GM12878 (cell line): ENCODE measurements around the gene SLC12A3. TPM values are rescaled to one million over a fixed set of nuclear protein-coding genes. Genes with fewer than 3 reads are reported as not detected.

Source experiments
- ATF7 ChIP-seq: fragments of 450-650 bp; IDR thresholded peaks from 2 replicates; pipeline ENCODE4 v1.6.1; 2016; ENCODE audit warnings: low read depth, mild to moderate bottlenecking
- EP300 ChIP-seq, 2 experiments: fragments of 150-350 bp in 1 of 2; IDR thresholded peaks; 2 replicates each; pipeline ENCODE4 v1.6.1; 2011 to 2012; ENCODE audit warnings: low read depth in 2 of 2, low read length in 2 of 2, borderline replicate concordance in 1 of 2, improper control_type of control experiment in 1 of 2, inconsistent platforms in 1 of 2; ENCODE audit not compliant: control insufficient read depth in 1 of 2
- HDAC2 ChIP-seq: fragments of 200-600 bp; sonication (generic); IDR thresholded peaks from 2 replicates; pipeline ENCODE4 v1.6.1; 2017
- HDGF ChIP-seq: fragments of 450-650 bp; IDR thresholded peaks from 2 replicates; pipeline ENCODE4 v1.6.1; 2016; ENCODE audit warnings: antibody characterized with exemption
- IKZF2 ChIP-seq, 2 experiments: fragments of 450-650 bp; IDR thresholded peaks; 2 replicates each; pipeline ENCODE4 v1.6.1; 2017; ENCODE audit warnings: mild to moderate bottlenecking in 2 of 2, moderate library complexity in 2 of 2
- MTA3 ChIP-seq: IDR thresholded peaks from 2 replicates; pipeline ENCODE4 v1.6.1; 2012; ENCODE audit warnings: low read length, inconsistent platforms, borderline replicate concordance
- MYB ChIP-seq: fragments of 150-350 bp; IDR thresholded peaks from 2 replicates; pipeline ENCODE4 v1.6.1; 2014; ENCODE audit warnings: mild to moderate bottlenecking, low read depth, low read length, borderline replicate concordance
- POLR2AphosphoS5 ChIP-seq: IDR thresholded peaks from 2 replicates; pipeline ENCODE4 v1.6.1; 2011; ENCODE audit warnings: mild to moderate bottlenecking, low read length, inconsistent platforms
- RUNX3 ChIP-seq: IDR thresholded peaks from 2 replicates; pipeline ENCODE4 v1.6.1; 2012; ENCODE audit warnings: low read length, inconsistent platforms
- SMARCA5 ChIP-seq: fragments of 450-650 bp; IDR thresholded peaks from 2 replicates; pipeline ENCODE4 v1.6.1; 2017; ENCODE audit warnings: mild to moderate bottlenecking
- STAT1 ChIP-seq: fragments of 450-650 bp; conservative IDR thresholded peaks from 2 replicates; pipeline ENCODE4 v1.6.1; 2014; ENCODE audit warnings: antibody characterized with exemption, mild to moderate bottlenecking
- TCF12 ChIP-seq: IDR thresholded peaks from 2 replicates; pipeline ENCODE4 v1.6.1; 2011; ENCODE audit warnings: low read depth, mild to moderate bottlenecking, low read length
- polyA plus RNA-seq, 11 experiments: library from polyadenylated mRNA; depleted of rRNA in 4 of 11; unstranded in 6 of 11; stranded (reverse) in 5 of 11; fragments of >200 nt; fragmentation: Nextera tagmentation in 4 of 11; fragmentation: Illumina TruSeq in 1 of 11; extraction: Ambion mirVana in 4 of 11; extraction: Trizol in 1 of 11; gene quantifications; 1 replicate in 1 of 11; 2 replicates in 10 of 11; pipeline versions ENCODE4 v1.2.1 to v1.2.3, GENCODE V29; 2011 to 2016; ENCODE audit warnings: inconsistent platforms in 2 of 11, missing spikeins in 2 of 11, low read depth in 1 of 11
- total RNA-seq, 4 experiments: library from RNA; depleted of rRNA in 3 of 4; stranded (reverse); fragments of >200 nt in 3 of 4; fragmentation: Illumina TruSeq in 1 of 4; extraction: Trizol in 1 of 4; gene quantifications; 2 replicates each; pipeline versions ENCODE4 v1.2.1 to v1.2.3, GENCODE V29; 2013 to 2021
- TF ChIP-seq, protein P1 (sequence below): fragments of 450-650 bp; formaldehyde crosslinking; IDR thresholded peaks from 2 replicates; pipeline ENCODE4 v1.4.0; 2022; ENCODE audit warnings: mild to moderate bottlenecking, moderate library complexity
- TF ChIP-seq, protein P2 (sequence below): fragments of 450-650 bp; IDR thresholded peaks from 2 replicates; pipeline ENCODE4 v1.6.1; 2018; ENCODE audit warnings: borderline replicate concordance, mild to moderate bottlenecking; ENCODE audit not compliant: partially characterized antibody
- TF ChIP-seq, protein P3 (sequence below): IDR thresholded peaks from 2 replicates; pipeline ENCODE4 v1.6.1; 2012; ENCODE audit warnings: low read depth, low read length, improper control_type of control experiment
- TF ChIP-seq, protein P4 (sequence below): fragments of 450-650 bp; IDR thresholded peaks from 2 replicates; pipeline ENCODE4 v1.6.1; 2016; ENCODE audit warnings: mild to moderate bottlenecking

Gene SLC12A3
- total and polyA plus RNA-seq, 10 of the 15 experiments (the other 5 are each of a cell fraction or from before 2014, with no cell fraction given): 0.05 to 6.3 (median 3.1) TPM

DNA sequence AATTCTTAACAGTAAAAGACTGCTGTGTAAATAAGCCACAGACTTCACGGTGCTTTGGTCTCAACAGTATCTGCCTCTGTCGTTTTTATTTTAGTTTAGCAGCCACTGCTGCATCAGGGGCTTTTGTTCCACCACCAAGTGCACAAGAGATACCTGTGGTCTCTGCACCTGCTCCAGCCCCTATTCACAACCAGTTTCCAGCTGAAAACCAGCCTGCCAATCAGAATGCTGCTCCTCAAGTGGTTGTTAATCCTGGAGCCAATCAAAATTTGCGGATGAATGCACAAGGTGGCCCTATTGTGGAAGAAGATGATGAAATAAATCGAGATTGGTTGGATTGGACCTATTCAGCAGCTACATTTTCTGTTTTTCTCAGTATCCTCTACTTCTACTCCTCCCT is 74.8 kb downstream of the SLC12A3 start (continued):
- TF ChIP-seq ATF7 (no peak), EP300 (IDR thresholded peaks at IDR 0.05; ENCODE audit: borderline replicate concordance in 1 of 2, control insufficient read depth in 1 of 2, low read depth in 2 of 2, low read length in 2 of 2) (peak in 1 of 2 experiments; percentile 51; a peak in 1 of 4 replicates), IKZF2 (IDR thresholded peaks at IDR 0.05) (no peak), MTA3 (no peak), SMARCA5 (no peak), STAT1 (no peak), MYB (no peak), HDGF (no peak), POLR2AphosphoS5 (0 out of 2 replicates have a peak, but pooled peaks have one; percentile 4), HDAC2 (no peak), TCF12 (0 out of 2 replicates have a peak, but pooled peaks have one; percentile 12), RUNX3 (peak; percentile 28; the same call in 1 of the 2 replicates)
- TF ChIP-seq, protein P1, sequence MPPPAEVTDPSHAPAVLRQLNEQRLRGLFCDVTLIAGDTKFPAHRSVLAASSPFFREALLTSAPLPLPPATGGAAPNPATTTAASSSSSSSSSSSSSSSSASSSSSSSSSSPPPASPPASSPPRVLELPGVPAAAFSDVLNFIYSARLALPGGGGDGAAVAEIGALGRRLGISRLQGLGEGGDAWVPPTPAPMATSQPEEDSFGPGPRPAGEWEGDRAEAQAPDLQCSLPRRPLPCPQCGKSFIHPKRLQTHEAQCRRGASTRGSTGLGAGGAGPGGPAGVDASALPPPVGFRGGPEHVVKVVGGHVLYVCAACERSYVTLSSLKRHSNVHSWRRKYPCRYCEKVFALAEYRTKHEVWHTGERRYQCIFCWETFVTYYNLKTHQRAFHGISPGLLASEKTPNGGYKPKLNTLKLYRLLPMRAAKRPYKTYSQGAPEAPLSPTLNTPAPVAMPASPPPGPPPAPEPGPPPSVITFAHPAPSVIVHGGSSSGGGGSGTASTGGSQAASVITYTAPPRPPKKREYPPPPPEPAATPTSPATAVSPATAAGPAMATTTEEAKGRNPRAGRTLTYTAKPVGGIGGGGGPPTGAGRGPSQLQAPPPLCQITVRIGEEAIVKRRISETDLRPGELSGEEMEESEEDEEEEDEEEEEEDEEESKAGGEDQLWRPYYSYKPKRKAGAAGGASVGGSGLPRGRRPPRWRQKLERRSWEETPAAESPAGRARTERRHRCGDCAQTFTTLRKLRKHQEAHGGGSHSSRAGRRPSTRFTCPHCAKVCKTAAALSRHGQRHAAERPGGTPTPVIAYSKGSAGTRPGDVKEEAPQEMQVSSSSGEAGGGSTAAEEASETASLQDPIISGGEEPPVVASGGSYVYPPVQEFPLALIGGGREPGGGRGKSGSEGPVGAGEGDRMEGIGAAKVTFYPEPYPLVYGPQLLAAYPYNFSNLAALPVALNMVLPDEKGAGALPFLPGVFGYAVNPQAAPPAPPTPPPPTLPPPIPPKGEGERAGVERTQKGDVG (CRISPR knock-in tag): no peak
- TF ChIP-seq, protein P2, sequence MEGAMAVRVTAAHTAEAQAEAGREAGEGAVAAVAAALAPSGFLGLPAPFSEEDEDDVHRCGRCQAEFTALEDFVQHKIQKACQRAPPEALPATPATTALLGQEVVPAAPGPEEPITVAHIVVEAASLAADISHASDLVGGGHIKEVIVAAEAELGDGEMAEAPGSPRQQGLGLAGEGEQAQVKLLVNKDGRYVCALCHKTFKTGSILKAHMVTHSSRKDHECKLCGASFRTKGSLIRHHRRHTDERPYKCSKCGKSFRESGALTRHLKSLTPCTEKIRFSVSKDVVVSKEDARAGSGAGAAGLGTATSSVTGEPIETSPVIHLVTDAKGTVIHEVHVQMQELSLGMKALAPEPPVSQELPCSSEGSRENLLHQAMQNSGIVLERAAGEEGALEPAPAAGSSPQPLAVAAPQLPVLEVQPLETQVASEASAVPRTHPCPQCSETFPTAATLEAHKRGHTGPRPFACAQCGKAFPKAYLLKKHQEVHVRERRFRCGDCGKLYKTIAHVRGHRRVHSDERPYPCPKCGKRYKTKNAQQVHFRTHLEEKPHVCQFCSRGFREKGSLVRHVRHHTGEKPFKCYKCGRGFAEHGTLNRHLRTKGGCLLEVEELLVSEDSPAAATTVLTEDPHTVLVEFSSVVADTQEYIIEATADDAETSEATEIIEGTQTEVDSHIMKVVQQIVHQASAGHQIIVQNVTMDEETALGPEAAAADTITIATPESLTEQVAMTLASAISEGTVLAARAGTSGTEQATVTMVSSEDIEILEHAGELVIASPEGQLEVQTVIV: no peak
- TF ChIP-seq, protein P3, sequence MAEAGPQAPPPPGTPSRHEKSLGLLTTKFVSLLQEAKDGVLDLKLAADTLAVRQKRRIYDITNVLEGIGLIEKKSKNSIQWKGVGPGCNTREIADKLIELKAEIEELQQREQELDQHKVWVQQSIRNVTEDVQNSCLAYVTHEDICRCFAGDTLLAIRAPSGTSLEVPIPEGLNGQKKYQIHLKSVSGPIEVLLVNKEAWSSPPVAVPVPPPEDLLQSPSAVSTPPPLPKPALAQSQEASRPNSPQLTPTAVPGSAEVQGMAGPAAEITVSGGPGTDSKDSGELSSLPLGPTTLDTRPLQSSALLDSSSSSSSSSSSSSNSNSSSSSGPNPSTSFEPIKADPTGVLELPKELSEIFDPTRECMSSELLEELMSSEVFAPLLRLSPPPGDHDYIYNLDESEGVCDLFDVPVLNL: no peak
- TF ChIP-seq, protein P4, sequence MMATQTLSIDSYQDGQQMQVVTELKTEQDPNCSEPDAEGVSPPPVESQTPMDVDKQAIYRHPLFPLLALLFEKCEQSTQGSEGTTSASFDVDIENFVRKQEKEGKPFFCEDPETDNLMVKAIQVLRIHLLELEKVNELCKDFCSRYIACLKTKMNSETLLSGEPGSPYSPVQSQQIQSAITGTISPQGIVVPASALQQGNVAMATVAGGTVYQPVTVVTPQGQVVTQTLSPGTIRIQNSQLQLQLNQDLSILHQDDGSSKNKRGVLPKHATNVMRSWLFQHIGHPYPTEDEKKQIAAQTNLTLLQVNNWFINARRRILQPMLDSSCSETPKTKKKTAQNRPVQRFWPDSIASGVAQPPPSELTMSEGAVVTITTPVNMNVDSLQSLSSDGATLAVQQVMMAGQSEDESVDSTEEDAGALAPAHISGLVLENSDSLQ: peak; percentile 67; the same call in 1 of the 2 replicates
